GM18873 (cell line): ENCODE measurements around the gene KRT1.

ENCODE experiments used
- ATAC-seq: cut with Tn5 transposase; IDR thresholded peaks from one replicate; pipeline ENCODE4 v1.9.1; 2021; ENCODE audit warnings: mild to moderate bottlenecking, moderate library complexity, moderate number of reproducible peaks; ENCODE audit not compliant: unreplicated experiment, low FRiP score

KRT1 gene

GRCh38 chr12:52662918-52663229 lies 17.3 kb downstream of the KRT1 start:
- no peak for ATAC-seq

- ATAC-seq: no peak
Measured at GRCh38 chr12:52662093-52662917, 17.9 kb downstream of the KRT1 start.

- ATAC-seq: no peak
Measured at GRCh38 chr12:52661668-52662067, 18.5 kb downstream of the KRT1 start.

- no peak for ATAC-seq
Measured at GRCh38 chr12:52660934-52661499, 19.2 kb downstream of the KRT1 start.

- no peak for ATAC-seq
Measured at GRCh38 chr12:52659951-52660350, 20.3 kb downstream of the KRT1 start.

- ATAC-seq: no peak
Measured at GRCh38 chr12:52659395-52659794, 20.8 kb downstream of the KRT1 start.

- no peak for ATAC-seq
Measured at GRCh38 chr12:52658196-52658595, 22.0 kb downstream of the KRT1 start.

GRCh38 chr12:52657250-52657902 lies 22.8 kb downstream of the KRT1 start:
- no peak for ATAC-seq

- no peak for ATAC-seq
Measured at GRCh38 chr12:52656616-52657015, 23.6 kb downstream of the KRT1 start.

GRCh38 chr12:52655720-52656124 lies 24.5 kb downstream of the KRT1 start:
- no peak for ATAC-seq

GRCh38 chr12:52655251-52655650 lies 25.0 kb downstream of the KRT1 start:
- ATAC-seq: no peak

- no peak for ATAC-seq
Measured at GRCh38 chr12:52651726-52652261, 28.4 kb downstream of the KRT1 start, which contains the start of gene KRT2. KRT2 (minus strand) TSS chr12:52652211; CDS start chr12:52652142, 69 bp downstream.

GRCh38 chr12:52650520-52651081 lies 29.6 kb downstream of the KRT1 start:
- no peak for ATAC-seq

- no peak for ATAC-seq
Measured at GRCh38 chr12:52649066-52649465, 31.1 kb downstream of the KRT1 start.

GRCh38 chr12:52648012-52648550 lies 32.1 kb downstream of the KRT1 start:
- ATAC-seq: no peak

GRCh38 chr12:52647601-52648000 lies 32.6 kb downstream of the KRT1 start:
- no peak for ATAC-seq

GRCh38 chr12:52646613-52647012 lies 33.6 kb downstream of the KRT1 start:
- ATAC-seq: no peak

- no peak for ATAC-seq
Measured at GRCh38 chr12:52645982-52646381, 34.2 kb downstream of the KRT1 start.

GRCh38 chr12:52645120-52645761 lies 35.0 kb downstream of the KRT1 start:
- ATAC-seq: no peak

GRCh38 chr12:52644078-52644415 lies 36.2 kb downstream of the KRT1 start:
- ATAC-seq: no peak
